Endothelial cell of umbilical vein (primary cell): Measurements from ENCODE around the gene DIP2C. TPM values are rescaled to one million over a fixed set of nuclear protein-coding genes. Genes with fewer than 3 reads are reported as not detected.

Experiments used
- BruUV-seq: library from RNA; stranded (reverse); fragments of 400-500 nt; replicated peaks from 2 replicates; lab custom pipeline; 2021; lab: Mats Ljungman, UMichigan
- CTCF ChIA-PET: fragments of 300-600, 350-600 bp; sonication (Branson Sonifier 250); formaldehyde crosslinking; loops from one replicate; lab custom pipeline; 2021; ENCODE audit warnings: antibody characterized with exemption, inconsistent platforms; lab: Charles Lee
- POLR2A ChIA-PET: fragments of 300-600, 350-600 bp; sonication (Branson Sonifier 250); formaldehyde crosslinking; loops from one replicate; lab custom pipeline; 2021; ENCODE audit warnings: antibody characterized with exemption, inconsistent platforms; lab: Charles Lee
- DNase-seq: peaks from one replicate; pipeline ENCODE4 v3.0.0-alpha.2; 2011; ENCODE audit warnings: low read depth, low spot score
- FAIRE-seq: peaks from 2 replicates; lab custom pipeline; 2011; peaks lifted over from hg19 to GRCh38; lab: Jason Lieb, UNC
- H2AFZ ChIP-seq: 2 replicates; pipeline ENCODE4 v1.6.0; 2012; ENCODE audit warnings: low read depth, low read length, control low read depth, inconsistent platforms
- H3K27ac ChIP-seq: 2 replicates; pipeline ENCODE4 v1.5.1; 2011; ENCODE audit warnings: low read depth, mild to moderate bottlenecking, control low read depth, low read length, moderate library complexity; ENCODE audit not compliant: insufficient read depth
- H3K27me3 ChIP-seq, 2 experiments: 2 replicates each; pipeline versions ENCODE4 v1.6.0 to v1.6.1; 2011; ENCODE audit warnings: low read length in 2 of 2, mixed read lengths in 1 of 2; ENCODE audit not compliant: control insufficient read depth in 2 of 2, insufficient read depth in 2 of 2
- H3K36me3 ChIP-seq, 2 experiments: 2 replicates in 1 of 2; 3 replicates in 1 of 2; pipeline ENCODE4 v1.5.1; 2011; ENCODE audit warnings: low read length in 2 of 2, mild to moderate bottlenecking in 1 of 2, moderate library complexity in 1 of 2; ENCODE audit not compliant: control insufficient read depth in 2 of 2, insufficient read depth in 2 of 2; ENCODE audit errors: extremely low read depth in 1 of 2
- H3K4me1 ChIP-seq: 3 replicates; pipeline ENCODE4 v1.5.1; 2011; ENCODE audit warnings: mild to moderate bottlenecking, low read length; ENCODE audit not compliant: control insufficient read depth, insufficient read depth; ENCODE audit errors: extremely low read depth
- H3K4me2 ChIP-seq: 2 replicates; pipeline ENCODE4 v1.6.1; 2011; ENCODE audit warnings: low read length, control low read depth, mixed read lengths; ENCODE audit not compliant: insufficient read depth
- H3K4me3 ChIP-seq, 3 experiments: fragments of 200-600 bp in 1 of 3; sonication (generic), shearing (Covaris generic) in 1 of 3; replicated peaks in 1 of 3; 2 replicates each; pipeline ENCODE4 v1.5.1; 2011 to 2016; ENCODE audit warnings: control low read depth in 3 of 3, low read length in 3 of 3, mild to moderate bottlenecking in 2 of 3, inconsistent platforms in 1 of 3, low read depth in 1 of 3, moderate library complexity in 1 of 3; ENCODE audit not compliant: insufficient read depth in 1 of 3
- H3K79me2 ChIP-seq: 2 replicates; pipeline ENCODE4 v1.6.0; 2012; ENCODE audit warnings: low read length, inconsistent platforms; ENCODE audit not compliant: control insufficient read depth, insufficient read depth
- H3K9ac ChIP-seq: replicated peaks from 2 replicates; pipeline ENCODE3; 2011; ENCODE audit warnings: low read length, control low read depth; ENCODE audit not compliant: insufficient read depth; ENCODE audit errors: extremely low read depth
- H3K9me1 ChIP-seq: replicated peaks from 3 replicates; pipeline ENCODE4 v1.6.0; 2011; ENCODE audit warnings: mild to moderate bottlenecking, low read length; ENCODE audit not compliant: control insufficient read depth, insufficient read depth; ENCODE audit errors: extremely low read depth
- H3K9me3 ChIP-seq: replicated peaks from 2 replicates; pipeline ENCODE4 v1.5.1; 2012; ENCODE audit warnings: low read length, inconsistent platforms; ENCODE audit not compliant: control insufficient read depth, insufficient read depth
- H4K20me1 ChIP-seq: replicated peaks from 2 replicates; pipeline ENCODE3; 2011; ENCODE audit warnings: mild to moderate bottlenecking, low read length; ENCODE audit not compliant: control insufficient read depth, insufficient read depth; ENCODE audit errors: extremely low read depth
- EZH2 ChIP-seq: IDR thresholded peaks from 2 replicates; pipeline ENCODE4 v1.6.1; 2012; ENCODE audit warnings: borderline replicate concordance, low read depth, mild to moderate bottlenecking, moderate library complexity, low read length, inconsistent platforms; ENCODE audit not compliant: severe bottlenecking
- FOS ChIP-seq: IDR thresholded peaks from 2 replicates; pipeline ENCODE4 v1.6.1; 2011; ENCODE audit warnings: mild to moderate bottlenecking, low read length, moderate library complexity, borderline replicate concordance; ENCODE audit not compliant: insufficient read depth
- GATA2 ChIP-seq: IDR thresholded peaks from 2 replicates; pipeline ENCODE4 v1.7.0; 2011; ENCODE audit warnings: low read depth, mild to moderate bottlenecking, moderate library complexity, mixed read lengths, low read length; ENCODE audit not compliant: insufficient read length, insufficient read depth
- JUN ChIP-seq: IDR thresholded peaks from 2 replicates; pipeline ENCODE4 v1.6.1; 2011; ENCODE audit warnings: borderline replicate concordance, low read depth; ENCODE audit not compliant: insufficient read length, insufficient read depth
- MYC ChIP-seq: IDR thresholded peaks from one replicate; pipeline ENCODE4 v1.6.1; 2011; ENCODE audit warnings: mild to moderate bottlenecking, low read depth, low read length
- POLR2A ChIP-seq: IDR thresholded peaks from 2 replicates; pipeline ENCODE4 v1.6.1; 2012; ENCODE audit warnings: low read depth, mild to moderate bottlenecking, control low read depth, low read length
- POLR2AphosphoS5 ChIP-seq: IDR thresholded peaks from 2 replicates; pipeline ENCODE4 v1.6.1; 2012; ENCODE audit warnings: low read depth, mild to moderate bottlenecking, control low read depth, low read length, moderate library complexity; ENCODE audit not compliant: insufficient read depth
- dilution Hi-C: fragments of 300-500 bp; cut with MboI; formaldehyde crosslinking; loops from one replicate; pipeline ENCODE4 v1.15.0; 2019; ENCODE audit warnings: low sequenced_read_pairs; ENCODE audit not compliant: extremely low pct_ligation_motif_present
- intact Hi-C: fragments of 100-400 bp; cut with micrococcal nuclease; formaldehyde crosslinking; loops from one replicate; pipeline ENCODE4 v1.10.0; 2022
- polyA plus RNA-seq, 4 experiments: library from polyadenylated mRNA; depleted of rRNA in 3 of 4; stranded (reverse) in 3 of 4; unstranded in 1 of 4; fragments of >200 nt; gene quantifications; 2 replicates each; pipeline versions ENCODE4 v1.2.1 to v1.2.3, GENCODE V29; 2011 to 2012; ENCODE audit warnings: missing spikeins in 1 of 4
- total RNA-seq: library from RNA; stranded (reverse); gene quantifications from 2 replicates; pipeline ENCODE4 v1.2.3, GENCODE V29; 2021
- TF ChIP-seq, protein P1 (sequence below), 2 donors: IDR thresholded peaks; 1 replicate in 1 of 2; 2 replicates in 1 of 2; pipeline ENCODE4 v1.5.1; 2011; ENCODE audit warnings: low read length in 2 of 2, mild to moderate bottlenecking in 2 of 2, moderate library complexity in 2 of 2, control low read depth in 1 of 2, inconsistent platforms in 1 of 2, low read depth in 1 of 2; ENCODE audit not compliant: insufficient read depth in 1 of 2; ENCODE audit errors: extremely low read depth in 1 of 2
- TF ChIP-seq, protein P2 (sequence below): IDR thresholded peaks from 2 replicates; pipeline ENCODE4 v1.6.1; 2011; ENCODE audit not compliant: insufficient read depth, insufficient read length

The DIP2C gene
- total and polyA plus RNA-seq, 2 donors (not counting 3 experiments of a cell fraction or from before 2014, with no cell fraction given) = 3.6 to 10.7 TPM

DNA sequence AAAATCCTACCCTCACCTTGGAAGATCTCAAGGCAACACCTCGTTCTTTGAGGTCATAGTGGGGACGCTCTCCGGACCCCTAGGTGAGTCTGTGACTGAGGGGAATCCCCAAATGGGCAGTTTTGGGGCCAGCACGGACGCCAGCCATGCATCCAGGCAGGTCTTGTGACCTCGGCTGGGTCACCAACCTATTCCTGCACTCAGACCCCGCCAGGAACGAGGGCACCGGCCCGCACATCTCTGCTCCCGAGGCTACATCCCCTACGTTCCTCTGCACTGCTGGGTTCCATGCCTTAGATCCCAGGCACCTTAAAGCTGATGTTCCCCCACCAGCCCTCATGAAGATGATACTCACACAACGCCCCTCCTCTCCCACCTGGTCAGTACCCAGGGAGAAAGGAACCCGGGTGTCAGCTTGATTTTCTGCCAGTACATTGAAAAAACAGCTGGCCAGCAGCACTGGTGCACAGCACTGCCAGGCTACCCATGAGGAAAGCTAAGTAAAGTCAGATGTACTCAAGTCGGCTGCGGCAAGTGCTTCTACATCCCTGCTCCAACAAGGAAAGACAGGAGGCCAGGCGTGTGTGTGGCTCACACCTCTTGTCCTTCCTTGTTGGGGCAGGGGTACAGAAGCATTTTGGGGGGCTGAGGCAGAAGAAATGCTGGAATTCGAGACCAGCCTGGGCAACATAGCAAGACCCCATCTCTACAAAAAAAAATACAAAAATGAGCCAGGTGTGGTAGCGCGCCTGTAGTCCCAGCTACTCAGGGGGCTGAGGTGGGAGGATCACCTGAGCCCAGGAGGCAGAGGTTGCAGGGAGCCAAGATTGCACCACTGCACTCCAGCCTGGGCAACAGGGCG is 48.1 kb downstream of the DIP2C start:
- ChIA-PET CTCF (no interaction called here), POLR2A (no interaction called here)
- FAIRE-seq = no peak
- Histone ChIP-seq H2AFZ (no peak overlapping the region), H3K27ac (no peak overlapping the region), H3K36me3 (no peaks in the 10 kb centered on the region), H3K79me2 (no peaks in the 10 kb centered on the region), H3K4me2 (no peak overlapping the region), H3K9ac (no peak overlapping the region), H4K20me1 (peaks cover 4% of the 10 kb centered on the region), H3K9me1 (no peaks in the 10 kb centered on the region), H3K4me1 (no peaks in the 10 kb centered on the region), H3K4me3 (no peak overlapping the region), H3K9me3 (no peaks in the 10 kb centered on the region), H3K27me3 (no peaks in the 10 kb centered on the region)
- dilution Hi-C loops (no loop called here), intact Hi-C loops (no loop called here)
- DNase-seq = no peak
- TF ChIP-seq, protein P1, sequence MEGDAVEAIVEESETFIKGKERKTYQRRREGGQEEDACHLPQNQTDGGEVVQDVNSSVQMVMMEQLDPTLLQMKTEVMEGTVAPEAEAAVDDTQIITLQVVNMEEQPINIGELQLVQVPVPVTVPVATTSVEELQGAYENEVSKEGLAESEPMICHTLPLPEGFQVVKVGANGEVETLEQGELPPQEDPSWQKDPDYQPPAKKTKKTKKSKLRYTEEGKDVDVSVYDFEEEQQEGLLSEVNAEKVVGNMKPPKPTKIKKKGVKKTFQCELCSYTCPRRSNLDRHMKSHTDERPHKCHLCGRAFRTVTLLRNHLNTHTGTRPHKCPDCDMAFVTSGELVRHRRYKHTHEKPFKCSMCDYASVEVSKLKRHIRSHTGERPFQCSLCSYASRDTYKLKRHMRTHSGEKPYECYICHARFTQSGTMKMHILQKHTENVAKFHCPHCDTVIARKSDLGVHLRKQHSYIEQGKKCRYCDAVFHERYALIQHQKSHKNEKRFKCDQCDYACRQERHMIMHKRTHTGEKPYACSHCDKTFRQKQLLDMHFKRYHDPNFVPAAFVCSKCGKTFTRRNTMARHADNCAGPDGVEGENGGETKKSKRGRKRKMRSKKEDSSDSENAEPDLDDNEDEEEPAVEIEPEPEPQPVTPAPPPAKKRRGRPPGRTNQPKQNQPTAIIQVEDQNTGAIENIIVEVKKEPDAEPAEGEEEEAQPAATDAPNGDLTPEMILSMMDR (IDR thresholded peaks at IDR 0.05; ENCODE audit: extremely low read depth in 1 of 2, insufficient read depth in 1 of 2, low read depth in 1 of 2, low read length in 2 of 2) = no peak
- TF ChIP-seq POLR2AphosphoS5 = no peak
- no peak for TF ChIP-seq POLR2A
- TF ChIP-seq MYC = no peak
- TF ChIP-seq FOS = no peak
- TF ChIP-seq EZH2 = no peak
- no peak for TF ChIP-seq JUN
- TF ChIP-seq, protein P2, sequence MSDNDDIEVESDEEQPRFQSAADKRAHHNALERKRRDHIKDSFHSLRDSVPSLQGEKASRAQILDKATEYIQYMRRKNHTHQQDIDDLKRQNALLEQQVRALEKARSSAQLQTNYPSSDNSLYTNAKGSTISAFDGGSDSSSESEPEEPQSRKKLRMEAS = no peak
- TF ChIP-seq GATA2 = no peak
- no TSS peak for BruUV-seq
